G401.6 (cell line): Measurements from ENCODE around the gene GAB2.
"Not testable (repeated sequence)": the region's sequence is repeated elsewhere in the genome, so short reads cannot be mapped to it uniquely, and the experiment has no call there.

Experiments
- FAIRE-seq: peaks from 2 replicates; lab custom pipeline; 2012; peaks lifted over from hg19 to GRCh38; lab: Jason Lieb, UNC

The GAB2 gene

DNA sequence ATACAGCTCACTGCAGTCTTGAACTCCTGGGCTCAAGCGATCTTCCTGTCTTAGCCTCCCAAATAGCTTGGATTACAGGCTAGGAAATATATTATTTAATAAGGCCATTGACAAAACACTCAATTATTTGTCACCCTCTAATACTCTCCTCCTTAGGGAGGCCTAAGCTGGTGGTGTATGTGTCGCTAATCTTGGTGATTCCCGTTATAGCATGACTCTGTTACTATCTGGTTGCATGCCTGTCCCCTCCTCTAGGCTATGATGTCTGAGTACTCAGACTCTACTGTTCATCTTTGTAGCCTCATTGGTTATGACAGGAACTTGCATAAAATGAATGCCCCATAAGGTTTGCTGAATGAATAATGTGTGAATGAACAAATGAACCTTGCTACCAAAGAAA is 141.3 kb downstream of the GAB2 start:
- no peak for FAIRE-seq

DNA sequence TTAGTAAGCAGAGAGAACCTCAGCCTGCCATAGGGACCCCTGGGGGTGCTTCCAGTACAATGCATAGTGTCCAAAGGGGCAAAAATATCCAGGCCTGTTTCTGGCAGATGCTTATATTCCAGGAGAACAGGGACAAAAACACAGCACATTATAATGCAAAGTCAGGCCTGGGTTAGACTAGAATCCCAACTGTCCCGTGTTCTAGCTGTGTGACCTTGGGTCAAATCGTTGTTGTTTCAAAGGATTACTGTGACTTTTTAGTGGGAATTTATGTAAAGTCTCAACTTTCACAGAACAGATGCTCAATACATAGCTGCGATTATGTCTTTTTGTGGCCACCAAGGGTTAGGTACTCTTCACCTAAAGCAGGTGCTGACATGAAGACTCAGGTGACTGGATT is 142.9 kb downstream of the GAB2 start:
- no peak for FAIRE-seq

DNA sequence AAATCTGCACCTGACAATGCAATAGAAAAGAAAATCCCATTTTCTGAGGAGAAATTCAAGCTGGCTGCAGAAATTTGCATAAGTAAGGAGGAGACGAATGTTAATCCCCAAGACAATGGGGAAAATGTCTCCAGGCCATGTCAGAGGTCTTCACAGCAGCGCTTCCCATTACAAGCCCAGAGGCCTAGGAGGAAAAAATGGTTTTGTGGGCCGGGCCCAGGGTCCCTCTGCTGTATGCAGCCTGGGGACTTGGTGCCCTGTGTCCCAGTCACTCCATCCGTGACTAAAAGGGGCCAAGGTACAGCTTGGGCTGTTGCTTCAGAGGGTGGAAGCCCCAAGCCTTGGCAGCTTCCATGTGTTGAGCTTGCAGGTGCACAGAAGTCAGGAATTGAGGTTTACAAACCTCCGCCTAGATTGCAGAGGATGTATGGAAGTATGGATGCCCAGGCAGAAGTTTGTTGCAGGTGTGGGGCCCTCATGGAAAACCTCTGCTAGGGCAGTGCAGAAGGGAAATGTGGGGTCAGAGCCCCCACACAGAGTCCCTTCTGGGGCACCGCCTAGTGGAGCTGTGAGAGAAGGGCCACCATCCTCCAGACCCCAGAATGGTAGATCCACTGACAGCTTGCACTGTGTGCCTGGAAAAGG is 144.9 kb downstream of the GAB2 start:
- not testable (repeated sequence) for FAIRE-seq

DNA sequence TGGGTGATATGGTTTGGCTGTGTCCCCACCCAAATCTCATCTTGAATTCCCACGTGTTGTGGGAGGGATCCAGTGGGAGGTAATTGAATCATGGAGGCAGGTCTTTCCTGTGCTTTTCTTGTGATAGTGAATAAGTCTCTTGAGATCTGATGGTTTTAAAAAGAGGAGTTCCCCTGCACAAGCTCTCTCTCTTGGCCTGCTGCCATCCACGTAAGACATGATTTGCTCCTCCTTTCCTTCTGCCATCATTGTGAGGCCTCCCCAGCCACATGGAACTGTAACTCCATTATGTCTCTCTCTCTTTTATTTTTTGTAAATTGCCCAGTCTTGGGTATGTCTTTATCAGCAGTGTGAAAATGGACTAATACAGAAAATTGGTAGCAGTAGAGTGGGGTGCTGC is 145.8 kb downstream of the GAB2 start:
- FAIRE-seq = not testable (repeated sequence)

DNA sequence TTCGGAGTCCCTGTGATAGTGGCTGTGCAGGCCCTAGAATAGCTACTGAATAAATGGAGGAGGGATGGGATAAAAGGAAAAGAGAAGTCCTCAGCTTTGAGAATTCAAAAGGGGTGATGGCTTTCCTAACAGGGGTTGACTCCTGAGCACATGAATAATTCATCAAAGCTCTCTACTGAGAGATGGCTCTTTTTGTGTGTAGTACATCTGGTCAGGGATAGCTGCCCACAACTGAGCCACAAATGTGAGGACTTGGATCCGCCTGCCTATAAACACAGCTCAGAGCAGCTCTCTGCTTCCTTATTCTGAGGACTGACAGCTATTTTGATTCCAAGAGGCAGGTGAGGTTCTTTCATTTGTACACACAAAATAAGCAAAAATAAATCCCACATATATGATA is 146.6 kb downstream of the GAB2 start:
- no peak for FAIRE-seq

DNA sequence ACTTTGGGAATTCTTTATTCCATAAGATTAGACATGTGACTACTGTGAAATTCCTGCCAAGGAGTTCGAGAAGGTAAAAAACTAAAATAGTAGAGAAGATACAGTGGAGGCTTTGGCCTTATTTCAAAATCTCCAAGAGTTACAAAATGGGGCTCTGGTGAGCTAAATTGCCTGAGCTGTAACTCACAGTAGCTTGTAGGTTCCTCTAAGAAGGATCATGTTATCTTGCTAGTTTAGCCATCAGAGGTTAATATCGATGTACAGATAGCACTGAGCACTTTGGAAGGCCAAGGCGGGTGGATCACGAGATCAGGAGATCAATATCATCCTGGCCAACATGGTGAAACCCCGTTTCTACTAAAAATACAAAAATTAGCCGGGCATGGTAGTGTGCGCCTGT is 147.8 kb downstream of the GAB2 start:
- no peak for FAIRE-seq

DNA sequence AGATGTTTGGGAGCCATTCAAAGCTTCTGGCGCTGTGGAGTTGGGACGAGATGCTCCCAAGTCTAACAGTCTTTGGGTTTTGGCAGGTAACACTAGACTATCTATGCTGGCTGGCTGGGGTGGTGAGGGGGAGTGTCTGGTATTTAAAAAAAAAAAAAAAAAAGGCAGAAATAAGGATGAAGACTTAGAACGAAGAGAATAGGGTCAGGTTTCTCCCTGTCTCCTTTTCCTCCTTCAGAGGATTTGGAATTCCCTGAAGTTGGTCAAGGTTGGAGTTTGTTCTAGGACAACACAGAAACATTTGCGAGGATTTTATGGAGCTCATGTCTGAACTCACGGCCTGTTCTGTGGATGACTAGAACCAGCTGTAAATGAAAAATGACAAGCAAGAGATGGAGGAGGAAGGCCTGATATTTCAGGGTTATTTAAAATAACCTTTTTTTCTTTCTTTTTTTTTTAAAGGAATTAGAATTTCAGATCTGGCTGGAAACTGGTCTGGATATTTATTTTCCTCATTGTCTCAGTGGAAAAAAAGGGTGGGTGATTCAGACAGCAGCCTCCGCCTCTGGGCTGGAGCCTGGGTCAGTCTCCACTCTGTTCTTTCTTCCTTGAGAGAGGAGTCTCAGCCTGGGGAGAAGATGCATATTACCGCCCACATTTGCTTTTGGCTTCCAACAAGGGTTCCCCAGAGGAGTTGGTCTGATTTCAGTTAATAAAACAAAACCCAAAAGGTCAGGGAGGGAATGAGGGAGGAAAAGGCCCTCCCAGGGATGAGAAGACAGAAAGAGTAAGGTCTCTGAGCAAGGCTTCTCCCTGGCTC is 148.8 kb downstream of the GAB2 start:
- no peak for FAIRE-seq

DNA sequence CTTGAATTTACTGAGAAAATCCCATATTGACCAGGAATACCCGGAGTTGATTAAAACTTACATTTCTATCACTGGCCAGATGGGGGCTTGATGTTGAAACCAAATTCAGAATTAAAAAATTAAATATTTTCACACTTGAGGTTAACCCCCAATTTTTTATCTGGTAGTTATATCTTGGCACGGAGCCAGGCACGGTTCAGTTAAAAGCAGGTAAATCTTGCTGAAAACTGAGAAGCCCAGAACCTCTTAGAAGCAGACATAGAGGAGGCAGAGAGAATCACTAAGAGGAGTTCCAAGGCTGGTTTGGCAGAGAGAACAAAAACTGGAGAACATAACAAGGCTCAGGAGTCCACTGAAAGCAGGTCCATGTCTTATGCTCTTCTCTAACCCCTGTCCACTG is 151.2 kb downstream of the GAB2 start:
- no peak for FAIRE-seq

DNA sequence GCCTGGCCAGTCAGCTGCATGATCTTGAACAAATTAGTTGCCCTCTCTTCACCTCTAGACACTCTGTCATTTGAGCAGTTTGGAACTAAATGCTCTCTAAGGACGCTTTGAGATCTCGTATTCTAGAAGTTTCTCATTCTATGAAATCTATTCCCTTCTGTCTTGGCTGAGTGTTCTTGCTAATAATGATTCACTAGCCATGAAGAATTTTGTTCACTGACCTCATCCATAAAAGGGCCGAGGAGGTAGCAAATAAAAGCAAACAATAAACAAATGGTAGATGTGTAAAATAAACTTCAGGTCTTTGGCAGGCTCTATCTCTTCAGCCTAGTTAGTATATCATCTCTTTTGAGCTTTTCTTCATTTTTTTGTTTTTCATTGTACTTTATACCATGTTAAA is 152.3 kb downstream of the GAB2 start:
- FAIRE-seq = no peak

DNA sequence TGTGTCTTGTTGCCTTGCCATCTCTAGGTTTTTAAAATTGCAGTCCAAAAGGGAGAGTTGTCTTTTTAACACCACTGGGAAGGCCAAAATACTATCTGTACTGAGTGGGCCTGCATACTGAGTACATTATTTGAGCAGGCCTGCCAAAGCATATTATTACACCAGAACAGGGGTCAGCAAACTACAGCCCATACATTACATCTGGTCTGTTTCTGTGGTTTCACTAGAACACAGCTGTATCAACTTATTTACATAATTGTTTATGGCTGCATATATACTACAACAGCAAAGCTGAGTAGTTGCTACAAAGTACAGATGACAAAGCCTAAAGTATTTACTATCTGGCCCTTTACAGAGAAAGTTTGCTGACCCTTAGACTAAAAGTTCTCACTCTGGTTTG is 154.9 kb downstream of the GAB2 start:
- no peak for FAIRE-seq

DNA sequence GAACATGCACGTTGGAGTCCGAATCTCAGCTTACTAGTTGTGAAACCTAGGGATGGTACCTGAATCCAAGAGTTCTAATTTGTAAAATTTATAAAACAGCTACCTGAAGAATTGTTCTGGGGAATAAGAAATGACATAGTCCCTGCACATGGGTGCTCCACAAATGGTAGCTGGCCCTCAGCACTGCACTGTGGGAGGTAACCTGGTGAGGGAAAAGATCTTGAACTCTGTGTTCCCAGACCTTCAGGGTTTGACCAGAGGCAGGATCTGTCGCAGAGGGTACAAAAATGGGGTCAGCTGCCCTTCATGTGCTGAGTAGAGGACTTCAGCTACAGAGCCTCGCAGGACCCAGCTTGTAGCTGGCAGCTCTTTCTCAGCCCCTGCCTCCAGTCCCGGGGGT is 155.4 kb downstream of the GAB2 start:
- FAIRE-seq = no peak

DNA sequence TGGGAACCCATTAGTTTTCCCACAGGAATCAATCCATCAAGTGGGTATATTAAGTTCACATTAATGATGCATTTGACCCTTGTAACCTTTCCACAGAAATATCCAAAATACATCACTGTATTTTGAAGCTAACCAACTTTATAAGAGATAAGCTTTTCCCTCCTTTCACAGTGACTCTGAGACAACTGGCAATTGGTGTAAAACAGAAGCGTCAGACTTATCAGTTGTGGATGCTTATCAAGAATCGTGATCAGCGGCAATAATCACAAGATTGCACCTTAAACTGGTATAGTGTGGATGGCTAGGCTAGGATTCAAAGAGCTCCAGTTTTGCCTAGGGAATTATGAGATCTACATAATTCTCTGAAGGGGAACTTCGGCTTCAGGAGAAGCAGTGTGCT is 155.8 kb downstream of the GAB2 start:
- FAIRE-seq = no peak

DNA sequence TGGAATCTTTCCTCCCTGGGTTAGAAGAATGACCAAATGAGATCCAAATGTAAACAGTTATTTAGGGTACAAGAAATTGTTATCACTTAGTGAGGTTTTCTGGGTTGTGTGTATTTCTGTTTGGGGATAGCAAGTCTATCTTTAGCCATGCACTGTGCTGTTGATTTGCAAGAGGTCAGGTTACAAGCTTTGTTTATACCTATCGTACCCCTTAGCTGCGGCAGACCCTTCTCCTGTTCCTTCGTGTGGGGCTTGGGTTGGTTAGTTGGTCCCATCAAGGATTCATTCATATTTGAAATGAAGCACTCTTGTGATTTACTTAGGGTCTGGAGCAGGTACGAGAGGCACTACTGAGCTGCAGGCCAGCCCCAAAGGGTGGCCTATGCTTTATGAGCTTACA is 156.3 kb downstream of the GAB2 start:
- FAIRE-seq = no peak

DNA sequence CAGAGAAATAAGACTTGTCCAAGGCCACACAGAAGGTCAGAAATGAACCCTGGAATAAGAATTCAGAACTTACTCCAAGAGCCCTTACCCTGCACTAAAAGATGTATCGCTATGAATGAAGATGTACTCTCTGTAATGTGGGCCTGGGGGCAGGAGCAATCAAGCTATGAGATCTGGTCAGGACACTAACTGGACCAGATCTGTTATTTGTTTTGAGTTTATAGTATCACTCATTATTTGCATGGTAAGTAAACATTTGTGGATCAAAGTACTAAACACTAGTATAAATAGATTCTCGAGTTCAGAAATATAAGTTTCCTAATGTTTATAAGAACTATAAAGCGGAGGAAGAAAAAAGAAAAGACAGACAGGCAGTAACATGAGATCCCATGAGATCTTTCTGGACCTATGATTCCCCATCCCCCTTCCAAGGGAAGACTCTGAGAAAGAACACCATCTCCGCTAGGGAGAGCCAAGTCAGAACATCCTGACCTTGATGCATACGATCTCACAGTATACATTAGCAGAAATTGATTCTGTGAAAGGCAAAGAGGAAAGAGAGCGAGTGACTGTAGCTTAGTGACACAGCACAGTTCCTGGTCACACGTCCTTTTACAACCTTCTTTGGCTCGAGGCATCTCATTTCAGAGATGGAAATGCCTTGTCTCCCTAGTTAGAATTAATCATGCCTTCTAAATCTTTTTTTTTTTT is 157.7 kb downstream of the GAB2 start:
- no peak for FAIRE-seq

DNA sequence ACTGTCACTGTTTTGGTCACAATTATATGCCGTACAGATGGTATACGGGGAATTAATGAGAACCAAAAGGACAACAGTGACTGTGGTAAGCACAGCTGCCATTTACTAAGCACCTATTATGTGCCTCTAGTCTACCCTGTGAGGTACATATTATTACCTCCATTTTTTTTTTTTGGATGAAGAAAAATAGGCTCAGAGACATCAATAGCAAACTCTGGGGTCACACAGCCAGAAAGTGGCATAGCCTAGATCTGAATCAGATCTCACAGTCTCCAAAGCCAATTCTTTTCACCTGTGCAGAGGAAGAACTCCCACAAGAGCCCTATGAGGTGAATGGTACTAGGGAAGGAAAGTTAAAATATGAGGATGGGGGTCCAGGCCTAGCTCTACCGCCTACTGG is 160.0 kb downstream of the GAB2 start:
- FAIRE-seq = no peak

DNA sequence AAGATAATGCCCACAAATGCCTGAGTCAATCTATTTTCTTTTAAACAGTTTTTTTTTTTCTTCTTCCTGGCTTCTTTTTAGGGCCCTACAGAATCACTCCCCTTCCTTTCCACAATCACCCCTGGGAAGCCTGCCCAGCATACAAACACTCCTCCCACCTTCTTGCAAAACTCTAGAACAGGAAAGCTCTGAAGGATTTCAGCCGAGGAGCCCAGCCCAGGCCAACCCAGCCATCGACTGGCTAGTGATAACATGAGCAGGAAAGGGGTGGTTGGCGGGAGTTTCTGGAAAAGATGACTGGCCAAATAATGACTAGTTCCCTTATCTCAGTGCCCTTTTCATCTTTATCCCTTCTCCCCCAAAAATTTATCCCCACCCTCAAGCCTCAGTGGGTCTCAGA is 160.7 kb downstream of the GAB2 start:
- FAIRE-seq = no peak

DNA sequence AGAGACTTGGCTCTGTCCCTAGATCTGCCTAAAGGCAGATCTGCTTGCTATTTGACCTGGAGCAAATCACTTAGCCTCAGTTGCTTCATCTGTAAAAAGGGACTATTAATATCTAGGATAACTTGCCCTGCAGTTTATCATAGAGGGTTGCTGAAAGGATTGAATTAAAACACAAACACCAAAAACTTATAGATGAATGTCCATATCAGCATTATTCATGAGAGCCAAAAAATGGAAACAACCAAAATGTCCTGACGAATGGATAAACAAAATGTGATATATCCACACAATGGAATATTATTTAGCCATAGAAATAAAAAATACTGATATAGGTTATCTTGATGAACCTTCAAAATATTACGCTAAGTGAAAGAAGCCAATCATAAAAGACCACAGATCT is 161.7 kb downstream of the GAB2 start:
- FAIRE-seq = no peak

DNA sequence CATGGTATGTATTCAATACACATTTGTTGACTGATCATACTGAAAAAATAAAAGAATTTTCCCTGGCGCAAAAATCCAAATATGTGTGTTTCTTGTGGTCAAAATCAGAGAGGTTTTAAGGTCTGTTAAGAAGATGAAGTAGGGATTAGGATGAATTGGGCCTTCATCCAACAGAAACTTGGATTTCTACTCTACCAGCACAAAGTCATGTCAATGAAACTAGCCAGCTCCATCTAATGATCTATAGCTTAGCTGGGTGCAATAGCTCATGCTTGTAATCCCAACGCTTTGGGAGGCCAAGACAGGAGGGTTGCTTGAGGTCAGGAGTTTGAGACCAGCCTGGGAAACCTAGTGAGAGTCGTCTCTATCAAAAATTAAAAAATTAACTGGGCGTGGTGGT is 163.4 kb downstream of the GAB2 start:
- FAIRE-seq = no peak

DNA sequence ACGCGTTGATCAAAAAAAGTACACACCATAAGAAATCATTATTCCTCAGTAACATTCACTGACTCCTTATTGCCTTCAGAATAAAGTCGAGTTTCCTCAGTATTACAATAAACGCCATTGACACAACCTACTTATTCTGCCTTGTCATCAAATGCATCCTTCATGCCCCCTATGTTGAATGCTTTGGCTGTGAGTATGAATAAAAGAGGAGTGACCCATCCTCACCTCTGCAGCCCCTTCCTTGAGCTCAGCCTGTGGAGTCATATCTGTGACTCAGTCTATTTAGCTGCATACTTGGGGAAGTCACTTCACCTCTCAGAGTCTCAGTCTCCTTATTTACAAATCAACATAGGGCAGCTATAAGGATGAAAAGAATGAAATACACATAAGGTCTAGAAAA is 163.8 kb downstream of the GAB2 start:
- FAIRE-seq = no peak

DNA sequence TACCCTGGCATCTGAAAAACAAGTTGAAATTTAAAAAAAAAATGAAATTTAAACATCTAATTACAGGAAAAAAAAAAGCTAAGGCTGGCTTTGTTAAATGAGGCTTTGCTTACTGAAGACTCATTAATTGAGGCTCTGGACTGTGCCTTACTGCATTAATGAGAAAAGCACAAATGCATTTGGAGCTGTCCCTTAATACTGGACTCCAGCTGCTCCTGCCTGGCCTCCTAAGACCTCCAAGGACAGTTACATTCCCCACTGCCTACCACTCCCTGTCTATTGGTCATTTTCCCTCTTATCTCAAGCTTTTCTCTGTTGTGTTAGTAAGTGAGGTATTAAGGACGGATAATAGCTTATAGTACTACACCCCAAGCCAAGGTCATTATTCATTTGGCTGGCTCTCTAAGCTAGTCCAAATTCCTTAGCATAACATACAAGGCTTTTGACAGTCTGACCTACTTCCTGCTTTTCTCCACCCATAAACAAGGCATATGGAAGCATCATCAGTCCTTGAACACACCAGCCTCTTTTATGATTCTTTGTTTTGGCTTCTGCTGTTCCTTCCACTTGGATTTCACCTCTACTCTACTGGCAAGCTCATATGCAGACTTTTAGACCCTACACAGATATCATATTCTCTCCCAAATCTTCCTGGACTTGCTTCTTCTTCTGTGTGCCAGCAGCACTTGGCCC is 166.4 kb downstream of the GAB2 start:
- FAIRE-seq = no peak

DNA sequence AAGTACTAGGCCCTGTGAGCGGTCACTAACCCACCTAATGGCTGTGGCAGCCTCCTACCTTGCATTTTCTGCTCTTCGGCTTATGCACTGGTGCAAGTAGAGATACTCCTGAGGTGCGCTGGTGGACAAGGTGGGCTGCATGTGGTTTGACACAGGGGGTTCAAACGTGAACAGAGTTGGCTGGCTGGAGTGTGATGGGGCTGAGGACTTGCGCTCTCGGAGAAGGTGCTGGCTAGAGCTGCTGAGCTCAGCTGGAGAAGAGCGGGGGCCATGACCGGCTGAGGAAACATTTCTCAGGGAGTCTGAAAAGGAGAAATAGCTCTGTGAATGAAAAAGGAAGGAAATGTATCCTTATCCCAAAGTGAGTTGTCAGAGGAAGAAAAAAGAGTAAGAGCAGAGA is 167.5 kb downstream of the GAB2 start:
- no peak for FAIRE-seq

DNA sequence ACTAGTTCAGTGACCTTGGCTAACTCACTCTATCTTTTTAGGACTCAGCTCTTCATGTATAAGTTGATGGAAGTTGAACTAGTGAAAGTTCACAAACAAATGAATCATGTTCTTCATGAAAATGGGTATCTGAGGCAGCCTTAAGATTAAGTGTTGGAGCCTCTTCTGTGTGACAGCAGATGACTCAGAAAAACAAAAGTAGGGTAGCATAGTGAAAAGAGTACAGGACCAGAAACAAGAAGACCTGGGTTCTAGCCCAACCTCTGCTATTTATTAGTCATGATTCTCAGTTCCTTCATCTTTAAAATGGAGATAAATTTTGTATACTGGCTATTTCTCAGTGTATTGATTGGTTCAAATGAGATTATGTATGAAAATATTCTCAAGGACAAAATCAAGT is 168.7 kb downstream of the GAB2 start:
- FAIRE-seq = no peak

DNA sequence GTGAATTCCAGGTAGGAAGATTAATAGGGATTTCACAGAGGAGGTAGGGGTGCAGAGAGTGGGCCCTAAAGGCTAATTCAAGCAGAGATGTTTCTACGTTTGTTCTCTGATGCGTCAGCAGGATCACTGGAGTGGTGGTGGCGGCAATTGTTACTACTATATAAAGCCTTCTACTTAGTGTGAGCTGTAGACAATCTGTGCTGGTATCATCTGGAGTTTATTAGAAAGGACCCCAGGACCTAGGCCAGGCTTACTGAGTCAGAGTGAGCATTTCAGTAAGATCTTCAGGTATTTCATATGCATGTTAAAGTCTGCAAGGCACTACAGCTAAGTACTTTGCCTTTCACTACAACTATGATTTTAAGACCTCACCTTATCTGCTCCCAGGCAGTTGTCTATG is 169.4 kb downstream of the GAB2 start:
- FAIRE-seq = no peak
